Right ventricle myocardium superior (tissue), 1 donor: Measurements from ENCODE around the gene PDK1. TPM values are rescaled to one million over a fixed set of nuclear protein-coding genes. Genes with fewer than 3 reads are reported as not detected.
"Not testable (repeated sequence)": the region's sequence is repeated elsewhere in the genome, so short reads cannot be mapped to it uniquely, and the experiment has no call there.

ENCODE experiments used
- ATAC-seq: fragments of 200-7000 bp; cut with Tn5 transposase; one replicate; pipeline ENCODE4 v1.9.1; 2020; ENCODE audit warnings: mild to moderate bottlenecking; ENCODE audit not compliant: poor library complexity
- DNase-seq: peaks from one replicate; pipeline ENCODE4 v3.0.0-alpha.2; 2020
- intact Hi-C: fragments of 100-400 bp; cut with DNase I; formaldehyde crosslinking; loops from one replicate; pipeline ENCODE4 v1.11.2; 2022
- long read RNA-seq: library from polyadenylated mRNA; unstranded; transcript quantifications from one replicate; pipeline ENCODE4 v2.0.0, GENCODE V29; 2021
- total RNA-seq: library from RNA; stranded (reverse); fragmentation: NEBNext Ultra II Directional; extraction: Animal tissue kit (Norgen Biotek cat#: 25700); gene quantifications from one replicate; pipeline ENCODE4 v1.2.1, GENCODE V29; 2021
- donor health status: DM: no; HTN: yes; CAD: no; lungs with severe emphysema.

The PDK1 gene
- total RNA-seq: 38.3 TPM
- long read RNA-seq, full-length matches to known transcripts: 16 of 33 reads
- long read RNA-seq, partial matches to known transcripts: 12 of 33 reads
- long read RNA-seq, other reads (novel, unspliced or antisense): 5 of 33 reads

DNA sequence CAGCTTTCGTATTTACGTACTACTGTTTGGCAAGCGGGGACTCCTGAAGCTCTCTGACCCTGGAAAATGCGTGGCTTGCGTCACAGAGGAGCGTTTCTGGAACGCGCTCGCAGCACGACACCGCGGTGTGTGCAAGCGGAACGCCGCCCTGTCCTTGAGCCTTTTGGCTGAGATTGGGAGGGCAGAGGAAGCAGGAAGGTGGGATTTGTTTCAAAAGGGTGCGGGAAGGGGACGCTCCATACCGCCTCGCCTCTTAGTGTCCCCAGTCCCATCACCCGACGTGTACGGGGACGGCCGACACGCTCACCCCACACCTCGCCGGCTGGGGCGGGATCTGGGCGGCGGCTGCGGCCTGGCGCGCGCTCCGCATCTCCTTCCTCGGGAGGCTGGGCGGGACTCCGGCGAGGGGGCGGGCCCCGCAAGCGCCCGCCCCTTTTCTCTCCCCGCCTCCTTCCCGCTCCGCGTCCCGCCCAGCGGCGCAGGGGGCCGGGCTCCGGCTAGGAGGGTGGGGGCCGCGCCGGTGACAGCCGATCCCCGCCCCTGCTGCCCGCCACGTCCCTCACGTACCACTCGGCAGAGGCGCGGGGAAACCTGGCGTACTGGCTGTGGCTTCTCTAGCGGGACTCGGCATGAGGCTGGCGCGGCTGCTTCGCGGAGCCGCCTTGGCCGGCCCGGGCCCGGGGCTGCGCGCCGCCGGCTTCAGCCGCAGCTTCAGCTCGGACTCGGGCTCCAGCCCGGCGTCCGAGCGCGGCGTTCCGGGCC is at the start of gene PDK1:
Gene PDK1 (plus strand): TSS at position 569 of the 762 bp plus-strand sequence. CDS start 61 bp downstream, at position 630.
- intact Hi-C loops: no loop called here
- DNase-seq (peak; percentile 94), ATAC-seq (peak; percentile 98)

DNA sequence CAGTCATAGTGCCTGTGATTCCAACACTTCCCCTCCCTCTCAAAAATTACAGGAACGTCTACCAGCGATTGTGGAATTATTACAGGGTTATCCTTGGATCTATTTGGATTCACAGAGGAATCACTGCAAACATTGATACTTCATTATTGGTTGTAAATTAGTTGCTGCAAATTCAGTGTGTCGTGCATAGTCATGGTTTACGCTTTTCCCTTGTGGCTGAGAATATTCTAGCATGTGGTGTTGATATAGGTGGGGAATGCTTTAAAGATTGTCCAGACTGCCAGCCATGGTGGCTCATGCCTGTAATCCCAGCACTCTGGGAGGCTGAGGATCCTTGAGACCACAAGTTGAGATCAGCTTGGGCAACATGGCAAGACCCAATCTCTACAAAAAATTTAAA is 48.7 kb upstream of the PDK1 start:
- no peak for DNase-seq
- ATAC-seq: no peak
- intact Hi-C loops: no loop called here

DNA sequence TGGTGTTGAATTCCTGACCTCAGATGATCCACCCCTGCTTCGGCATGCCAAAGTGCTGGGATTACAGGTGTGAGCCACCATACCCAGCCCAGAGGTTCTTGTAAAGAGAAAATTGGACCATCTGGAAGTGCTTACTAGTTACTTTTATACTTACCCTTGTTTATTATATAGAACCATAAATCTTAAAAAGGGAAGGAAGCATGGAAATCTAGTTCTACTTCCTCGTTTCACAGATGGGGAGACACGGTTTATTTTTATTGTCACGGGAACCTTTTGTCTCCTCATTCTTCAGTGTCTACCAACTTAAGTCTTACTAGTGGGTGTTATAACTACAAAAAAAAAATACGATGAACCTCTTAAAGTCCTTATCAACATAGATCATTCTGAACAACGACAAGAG is 45.8 kb upstream of the PDK1 start:
- DNase-seq: no peak
- intact Hi-C loops: no loop called here
- no peak for ATAC-seq

- intact Hi-C loops: no loop called here
- ATAC-seq (no peak), DNase-seq (no peak)
Observed at GRCh38 chr2:172510548-172510947, 45.3 kb upstream of the PDK1 start.

DNA sequence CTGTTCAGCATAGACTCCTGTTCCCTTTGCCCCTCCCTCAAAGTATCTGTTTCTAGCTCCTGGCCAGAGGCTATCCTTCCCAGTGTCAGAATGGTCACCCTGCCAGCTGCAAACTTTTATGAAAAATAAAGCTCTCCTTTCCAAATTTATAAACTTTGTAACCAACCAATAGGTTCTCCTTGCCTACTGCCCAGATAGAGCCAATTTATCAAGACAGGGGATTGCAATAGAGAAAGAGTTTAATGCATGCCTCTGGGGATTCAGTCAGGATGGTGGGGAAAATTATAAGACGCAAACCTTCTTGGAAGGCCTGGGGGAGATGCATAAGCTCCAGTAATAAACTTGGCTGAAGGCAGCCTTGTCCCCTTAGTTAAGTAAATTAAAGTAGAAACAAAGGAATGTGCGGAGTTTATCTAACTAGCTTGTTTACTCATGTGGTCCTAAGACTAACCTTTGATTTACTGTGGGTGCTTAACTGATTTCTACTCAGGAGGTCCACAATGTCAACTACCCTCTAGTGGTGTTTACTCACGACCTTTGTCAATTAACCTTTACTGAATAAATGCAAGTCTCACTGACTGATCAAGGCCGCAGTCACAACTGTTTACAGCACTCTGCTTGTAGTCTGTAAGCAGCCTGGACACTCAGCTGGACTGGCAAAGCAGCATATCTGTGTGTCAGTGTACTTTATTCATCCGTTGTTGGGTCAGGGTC is 42.9 kb upstream of the PDK1 start:
- DNase-seq (no peak), ATAC-seq (no peak)
- intact Hi-C loops: no loop called here

DNA sequence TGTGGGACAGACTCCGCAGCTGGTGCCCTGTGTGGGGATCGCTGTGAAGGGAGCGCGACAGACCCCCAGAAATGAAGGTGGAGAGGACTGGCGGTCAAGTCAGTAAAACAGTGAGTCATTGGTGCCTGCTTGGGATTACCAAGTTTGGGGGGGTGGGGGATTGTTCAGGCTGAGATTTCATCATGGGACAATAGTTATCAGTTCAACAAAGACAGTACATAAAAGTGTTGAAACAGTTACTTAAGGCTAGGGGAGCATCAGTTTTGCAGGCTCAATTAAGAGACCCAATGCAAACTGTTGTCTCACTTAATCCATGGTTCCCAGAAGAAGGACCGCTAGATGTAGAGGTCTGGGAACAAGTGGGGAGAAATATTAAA is 42.4 kb upstream of the PDK1 start:
- no peak for ATAC-seq
- DNase-seq: no peak
- intact Hi-C loops: no loop called here

DNA sequence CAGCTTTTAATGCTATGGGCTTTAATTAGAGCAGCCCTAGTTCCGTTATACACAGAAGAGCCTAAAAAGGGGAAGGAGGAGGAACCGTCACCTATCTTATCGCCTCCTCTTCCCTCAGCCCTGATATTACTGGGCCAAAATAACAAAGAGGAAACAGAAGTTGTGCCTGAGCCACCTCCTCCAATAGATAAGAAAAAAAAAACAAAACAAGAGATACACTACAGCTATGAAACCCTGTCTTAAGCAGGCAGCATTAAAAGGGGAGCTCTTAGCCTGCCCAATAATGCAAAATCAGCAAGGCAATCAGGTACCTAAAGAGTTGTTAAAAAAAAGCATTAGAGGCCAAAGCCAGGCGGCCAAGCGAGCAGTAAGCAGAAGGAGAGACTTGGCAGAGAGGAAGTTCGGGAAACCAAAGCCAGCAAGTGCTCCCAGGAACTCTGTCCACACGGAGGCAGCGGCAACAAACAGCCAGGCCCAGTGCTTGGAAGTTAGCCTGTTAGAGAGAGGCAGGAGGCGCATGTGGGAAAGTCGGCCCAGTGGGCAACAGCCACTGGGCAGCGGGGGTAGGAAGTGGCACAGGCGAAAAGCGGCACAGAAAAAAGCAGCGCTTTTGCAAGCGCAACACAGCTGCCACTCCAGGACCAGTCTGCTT is 41.8 kb upstream of the PDK1 start:
- DNase-seq: peak; percentile 43
- intact Hi-C loops: no loop called here
- no peak for ATAC-seq

- ATAC-seq (no peak), DNase-seq (no peak)
- intact Hi-C loops: no loop called here
Observed at GRCh38 chr2:172516299-172516698, 39.6 kb upstream of the PDK1 start.

DNA sequence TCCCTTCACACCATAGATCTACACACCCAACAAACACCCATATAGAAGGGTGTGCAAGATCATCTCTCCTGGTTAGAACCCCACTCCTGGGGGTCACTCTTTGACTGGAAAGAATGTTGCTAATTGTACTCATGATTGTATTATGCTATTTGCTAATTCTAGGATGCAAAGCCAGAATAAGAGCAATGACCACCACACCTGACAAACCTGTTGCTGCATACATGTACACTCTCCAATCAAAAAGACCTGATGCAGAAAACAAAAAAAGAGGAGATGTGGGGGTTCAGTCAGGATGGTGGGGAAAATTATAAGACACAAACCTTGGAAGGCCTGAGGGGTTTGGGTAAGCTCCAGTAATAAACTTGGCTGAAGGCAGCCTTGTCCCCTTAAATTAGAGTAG is 36.9 kb upstream of the PDK1 start:
- DNase-seq: no peak
- ATAC-seq: no peak
- intact Hi-C loops: no loop called here

DNA sequence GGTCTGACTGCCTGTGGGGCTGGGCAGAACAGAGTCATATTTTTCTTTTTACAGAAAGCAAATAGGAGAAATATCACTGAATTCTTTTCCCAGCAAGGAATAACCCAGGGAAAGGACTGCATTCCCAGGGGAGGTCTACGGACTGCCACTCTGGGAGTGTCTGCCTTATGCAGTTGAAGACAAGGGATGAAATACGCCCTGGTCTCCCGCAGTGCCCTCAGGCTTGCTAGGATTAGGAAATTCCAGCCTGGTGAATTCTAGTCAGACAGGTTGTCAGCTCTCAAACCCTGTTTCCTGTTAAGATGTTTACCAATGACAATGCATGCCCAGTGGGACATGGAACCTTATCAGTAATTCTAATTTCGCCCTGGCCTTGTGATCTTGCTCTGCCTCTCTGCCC is 30.3 kb upstream of the PDK1 start:
- ATAC-seq (no peak), DNase-seq (no peak)
- intact Hi-C loops: no loop called here

DNA sequence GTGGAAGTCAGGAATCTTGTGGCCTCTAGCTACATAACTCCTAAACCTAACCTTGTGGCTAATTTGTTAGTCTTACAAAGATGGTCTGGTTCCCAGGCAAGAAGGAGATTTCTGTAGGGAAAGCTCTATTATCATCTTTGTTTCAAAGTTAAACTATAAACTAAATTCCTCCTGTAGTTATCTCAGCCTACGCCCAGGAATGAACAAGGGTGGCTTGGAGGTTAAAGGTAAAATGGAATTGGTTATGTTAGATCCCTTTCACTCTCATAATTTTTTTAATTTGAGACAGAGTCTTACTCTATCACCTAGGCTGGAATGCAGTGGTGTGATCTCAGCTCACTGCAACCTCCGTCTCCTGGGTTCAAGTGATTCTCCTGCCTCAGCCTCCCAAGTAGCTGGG is 24.6 kb upstream of the PDK1 start:
- DNase-seq (no peak), ATAC-seq (no peak)
- intact Hi-C loops: no loop called here

GRCh38 chr2:172532461-172532860 is 23.4 kb upstream of the PDK1 start:
- ATAC-seq, intact Hi-C loops, DNase-seq: not testable (repeated sequence)

DNA sequence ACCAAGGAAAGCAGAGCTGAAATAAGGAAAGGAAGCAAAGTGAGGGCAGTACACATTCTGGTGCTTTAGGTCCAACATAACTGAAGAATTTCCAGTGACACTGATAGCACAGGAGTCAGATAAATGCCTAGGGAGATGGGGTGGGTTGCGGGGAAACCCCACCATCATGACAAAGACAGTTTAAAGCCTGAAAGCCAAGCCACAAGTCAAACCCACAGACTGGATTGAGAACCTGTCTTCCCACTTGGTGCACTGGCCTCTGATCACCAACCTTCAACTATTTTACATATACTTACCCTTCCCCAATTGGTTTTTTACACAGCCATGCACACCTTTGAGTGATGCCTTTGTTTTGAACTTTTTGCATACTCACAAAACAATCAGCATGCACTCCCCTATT is 22.2 kb upstream of the PDK1 start:
- ATAC-seq (no peak), DNase-seq (no peak)
- intact Hi-C loops: no loop called here

GRCh38 chr2:172535119-172535518 is 20.8 kb upstream of the PDK1 start:
- intact Hi-C loops: no loop called here
- ATAC-seq (no peak), DNase-seq (no peak)

- intact Hi-C loops, DNase-seq, ATAC-seq: not testable (repeated sequence)
Observed at GRCh38 chr2:172537851-172538250, 18.0 kb upstream of the PDK1 start.

GRCh38 chr2:172539767-172540166 is 16.1 kb upstream of the PDK1 start:
- DNase-seq (no peak), ATAC-seq (no peak)
- intact Hi-C loops: no loop called here

DNA sequence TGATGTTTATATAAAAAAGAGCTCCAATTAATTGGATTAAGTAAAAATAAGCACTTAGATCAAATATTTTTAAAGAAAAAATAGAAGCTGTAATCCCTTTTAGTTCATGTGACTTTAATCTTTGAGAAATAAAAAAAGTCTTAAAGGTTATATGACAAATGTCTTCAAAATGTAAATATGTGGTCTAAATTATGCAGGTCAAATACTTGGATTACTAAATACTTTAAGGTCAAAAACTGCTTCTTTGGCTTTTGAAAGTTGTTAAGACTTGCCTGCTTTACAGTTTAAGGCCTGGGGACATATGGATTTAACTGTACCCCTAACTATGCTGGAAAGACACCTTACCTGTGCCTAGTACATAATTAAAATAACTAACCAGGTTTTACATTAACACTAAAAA is 15.5 kb upstream of the PDK1 start:
- intact Hi-C loops: no loop called here
- no peak for ATAC-seq
- no peak for DNase-seq

GRCh38 chr2:172545408-172546075 is 10.3 kb upstream of the PDK1 start:
- ATAC-seq: no peak
- no peak for DNase-seq
- intact Hi-C loops: no loop called here

DNA sequence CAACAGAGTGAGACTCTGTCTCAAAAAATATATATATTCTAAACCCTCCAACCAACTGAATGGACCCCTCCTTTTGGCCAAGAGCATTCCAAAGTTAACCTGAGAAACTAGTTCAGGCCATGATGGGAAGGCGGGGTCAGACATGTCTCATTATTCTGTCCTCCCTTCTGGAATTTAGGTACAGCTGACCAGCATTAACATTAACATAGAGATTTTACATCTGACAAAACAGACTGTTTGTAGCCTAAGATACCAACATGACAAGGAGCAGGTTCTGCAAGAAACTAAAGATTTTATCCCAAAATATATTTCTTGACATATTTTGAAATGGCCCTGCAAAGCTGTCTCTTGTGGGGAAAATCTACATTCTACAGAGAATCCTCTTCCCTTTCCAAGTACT is 6.8 kb upstream of the PDK1 start:
- no peak for ATAC-seq
- DNase-seq: no peak
- intact Hi-C loops: no loop called here
